GM04503 (cell line): ENCODE data around the gene RAVER2.
"Not testable (repeated sequence)": the region's sequence is repeated elsewhere in the genome, so short reads cannot be mapped to it uniquely, and the experiment has no call there.

Source experiments
- DNase-seq: peaks from one replicate; pipeline ENCODE4 v3.0.0-alpha.2; 2012; ENCODE audit warnings: low read depth

The RAVER2 gene

GRCh38 chr1:64748222-64748621 is 3.3 kb downstream of the RAVER2 start:
- no peak for DNase-seq

GRCh38 chr1:64748706-64749105 is 3.8 kb downstream of the RAVER2 start:
- no peak for DNase-seq

- no peak for DNase-seq
Measured at GRCh38 chr1:64750092-64750491, 5.2 kb downstream of the RAVER2 start.

GRCh38 chr1:64750875-64751274 is 6.0 kb downstream of the RAVER2 start:
- DNase-seq, result no peak

- no peak for DNase-seq
Measured at GRCh38 chr1:64754173-64754572, 9.3 kb downstream of the RAVER2 start.

GRCh38 chr1:64755361-64755760 is 10.5 kb downstream of the RAVER2 start:
- no peak for DNase-seq

- DNase-seq, result no peak
Measured at GRCh38 chr1:64756770-64757169, 11.9 kb downstream of the RAVER2 start.

- DNase-seq, result no peak
Measured at GRCh38 chr1:64757213-64757612, 12.3 kb downstream of the RAVER2 start.

- DNase-seq, result no peak
Measured at GRCh38 chr1:64758233-64758632, 13.4 kb downstream of the RAVER2 start.

GRCh38 chr1:64759968-64760367 is 15.1 kb downstream of the RAVER2 start:
- DNase-seq, result no peak

GRCh38 chr1:64765012-64765411 is 20.1 kb downstream of the RAVER2 start:
- DNase-seq, result no peak

GRCh38 chr1:64765826-64766225 is 21.0 kb downstream of the RAVER2 start:
- no peak for DNase-seq

GRCh38 chr1:64766429-64766828 is 21.6 kb downstream of the RAVER2 start:
- no peak for DNase-seq

GRCh38 chr1:64769482-64769881 is 24.6 kb downstream of the RAVER2 start:
- DNase-seq, result no peak

GRCh38 chr1:64769971-64770370 is 25.1 kb downstream of the RAVER2 start:
- DNase-seq, result no peak

- not testable (repeated sequence) for DNase-seq
Measured at GRCh38 chr1:64773306-64773705, 28.4 kb downstream of the RAVER2 start.

GRCh38 chr1:64775113-64775512 is 30.2 kb downstream of the RAVER2 start:
- DNase-seq, result no peak

GRCh38 chr1:64782044-64782443 is 37.2 kb downstream of the RAVER2 start:
- DNase-seq, result not testable (repeated sequence)

- DNase-seq, result not testable (repeated sequence)
Measured at GRCh38 chr1:64782848-64783247, 38.0 kb downstream of the RAVER2 start.

GRCh38 chr1:64790832-64791487 is 46.1 kb downstream of the RAVER2 start:
- DNase-seq, result no peak

GRCh38 chr1:64798872-64799271 is 54.0 kb downstream of the RAVER2 start:
- no peak for DNase-seq

GRCh38 chr1:64801851-64802523 is 57.1 kb downstream of the RAVER2 start:
- no peak for DNase-seq

- no peak for DNase-seq
Measured at GRCh38 chr1:64809309-64809708, 64.4 kb downstream of the RAVER2 start.

GRCh38 chr1:64810001-64810400 is 65.1 kb downstream of the RAVER2 start:
- DNase-seq, result no peak
